Measurements from ENCODE around the gene APLP1.

APLP1 gene

DNA sequence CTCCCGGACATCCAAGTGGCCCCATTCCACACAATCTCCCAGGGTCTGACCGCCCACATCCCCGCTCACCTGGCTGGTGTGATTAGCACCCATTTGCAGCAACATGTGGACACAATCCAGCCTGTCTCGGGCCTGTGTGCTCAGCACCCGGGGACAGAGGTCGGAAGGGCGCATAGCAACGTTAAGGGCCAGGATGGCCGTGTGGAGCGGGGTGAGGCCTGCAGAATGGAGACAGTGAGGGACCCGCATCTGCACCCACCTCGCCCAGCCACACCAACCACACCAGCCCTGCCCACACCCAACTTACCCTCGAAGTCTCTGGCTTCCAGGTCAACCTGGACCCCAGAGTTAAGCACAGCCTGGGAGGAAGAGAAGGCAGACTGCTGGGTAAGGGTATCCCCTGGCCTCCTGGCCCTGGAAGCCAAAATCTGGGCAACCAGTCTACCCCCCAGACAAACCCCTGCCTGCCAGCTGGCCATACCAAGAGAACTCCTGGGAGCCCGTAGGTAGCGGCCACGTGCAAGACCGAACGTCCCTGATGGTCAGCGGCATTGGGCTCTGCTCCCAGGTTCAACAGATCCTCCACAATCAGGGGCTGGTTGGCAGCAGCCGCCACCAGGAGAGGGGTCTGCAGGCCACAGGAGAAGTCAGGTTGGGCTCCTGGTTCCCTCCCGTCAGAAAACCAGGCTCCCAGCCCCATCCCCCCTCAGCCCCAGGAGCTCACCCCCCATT, 27.7 kb downstream of the APLP1 start:
- no peaks in the 10 kb centered on the region for H3K9me3 ChIP-seq (ENCODE audit: low read depth, low read length)

DNA sequence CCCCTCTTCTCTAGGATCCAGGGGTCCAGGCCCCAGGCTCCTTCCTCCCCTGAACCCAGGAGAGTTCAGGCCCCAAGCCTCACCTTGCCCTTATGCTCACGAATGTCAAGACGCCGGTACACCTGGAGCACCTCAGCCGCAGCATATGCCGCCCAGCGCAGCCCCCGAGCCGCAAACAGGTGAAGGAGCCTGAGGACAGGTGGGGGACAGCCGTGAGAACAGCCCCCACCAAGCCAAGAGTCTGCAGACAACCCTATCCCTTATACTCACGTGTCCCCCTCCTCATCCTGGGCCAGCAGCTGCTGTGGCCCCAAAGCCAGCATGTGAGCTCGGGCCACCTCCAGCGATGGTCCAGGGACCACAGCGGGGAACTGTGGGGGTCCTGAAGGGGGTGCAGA, 28.3 kb downstream of the APLP1 start:
- DNase-seq (ENCODE audit: low read depth, low spot score): no peak
- TF ChIP-seq EZH2 (IDR thresholded peaks at IDR 0.05) (no peak), POLR2AphosphoS5 (IDR thresholded peaks at IDR 0.05; ENCODE audit: borderline replicate concordance, low read depth, low read length) (no peak), FOXP2 (optimal IDR thresholded peaks at IDR 0.05; ENCODE audit: control extremely low read depth, extremely low read length, insufficient read depth) (no peak)
- no peaks in the 10 kb centered on the region for H3K9me3 ChIP-seq (ENCODE audit: low read depth, low read length)
- no peak overlapping the region for H3K4me3 ChIP-seq
- H3K27ac ChIP-seq: no peak overlapping the region
- no peak overlapping the region for H3K9ac ChIP-seq (ENCODE audit: insufficient read length)
- peaks cover 5% of the 10 kb centered on the region; the same call in 1 of the 2 replicates for H3K36me3 ChIP-seq (ENCODE audit: insufficient read depth, low read length)

More for the DNA sequence above, 27.7 kb downstream of the APLP1 start:
- DNase-seq (ENCODE audit: low read depth, low spot score): no peak
- Histone ChIP-seq H3K36me3 (ENCODE audit: insufficient read depth, low read length) (peaks cover 5% of the 10 kb centered on the region; the same call in 1 of the 2 replicates), H3K4me3 (no peak overlapping the region), H3K27ac (no peak overlapping the region), H3K9ac (ENCODE audit: insufficient read length) (no peak overlapping the region)
- TF ChIP-seq EZH2 (IDR thresholded peaks at IDR 0.05): no peak
- no peak for TF ChIP-seq POLR2AphosphoS5 (IDR thresholded peaks at IDR 0.05; ENCODE audit: borderline replicate concordance, low read depth, low read length)
- no peak for TF ChIP-seq FOXP2 (optimal IDR thresholded peaks at IDR 0.05; ENCODE audit: control extremely low read depth, extremely low read length, insufficient read depth)

DNA sequence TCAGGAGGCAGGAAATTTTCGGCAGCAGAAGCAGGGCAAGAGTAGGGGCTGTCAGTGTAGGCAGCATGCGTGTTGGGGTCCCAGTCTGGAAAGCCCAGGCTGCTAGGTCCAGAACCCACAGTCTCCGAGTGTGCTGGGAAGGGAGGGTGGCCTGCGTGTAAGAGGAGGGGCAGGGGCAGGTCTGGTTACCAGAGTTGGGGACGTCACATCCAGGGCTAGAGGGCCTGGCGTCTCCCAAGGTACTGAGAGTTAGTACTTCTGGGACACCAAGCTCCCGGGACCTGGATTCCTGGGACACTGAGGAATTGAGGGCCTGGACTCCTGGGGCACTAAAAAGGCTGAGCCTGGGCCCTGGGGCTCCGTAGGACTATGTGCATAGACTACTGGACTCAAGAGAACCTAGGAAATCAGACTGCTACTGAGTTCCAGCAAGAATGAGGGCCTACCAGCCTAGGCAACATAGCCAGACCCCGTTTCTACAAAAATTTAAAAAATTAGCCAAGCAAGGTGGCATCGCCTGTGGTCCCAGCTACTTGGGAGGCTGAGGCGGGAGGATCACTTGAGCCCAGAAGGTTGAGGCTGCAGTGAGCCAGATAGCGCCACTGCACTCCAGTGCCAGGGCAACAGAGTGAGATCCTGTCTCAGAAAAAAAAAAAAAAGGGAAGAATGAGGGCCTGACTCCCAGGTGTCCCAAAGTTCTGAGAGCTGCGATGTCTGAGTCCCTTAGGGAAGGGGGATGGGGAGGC, 29.5 kb downstream of the APLP1 start:
- no peak for TF ChIP-seq POLR2AphosphoS5 (IDR thresholded peaks at IDR 0.05; ENCODE audit: borderline replicate concordance, low read depth, low read length)
- TF ChIP-seq EZH2 (IDR thresholded peaks at IDR 0.05): no peak
- TF ChIP-seq FOXP2 (optimal IDR thresholded peaks at IDR 0.05; ENCODE audit: control extremely low read depth, extremely low read length, insufficient read depth): no peak
- no peaks in the 10 kb centered on the region for H3K9me3 ChIP-seq (ENCODE audit: low read depth, low read length)
- DNase-seq (ENCODE audit: low read depth, low spot score): no peak
- no peak overlapping the region for H3K9ac ChIP-seq (ENCODE audit: insufficient read length)
- no peak overlapping the region for H3K4me3 ChIP-seq
- H3K36me3 ChIP-seq (ENCODE audit: insufficient read depth, low read length): peaks cover 5% of the 10 kb centered on the region; the same call in 1 of the 2 replicates
- H3K27ac ChIP-seq: no peak overlapping the region

DNA sequence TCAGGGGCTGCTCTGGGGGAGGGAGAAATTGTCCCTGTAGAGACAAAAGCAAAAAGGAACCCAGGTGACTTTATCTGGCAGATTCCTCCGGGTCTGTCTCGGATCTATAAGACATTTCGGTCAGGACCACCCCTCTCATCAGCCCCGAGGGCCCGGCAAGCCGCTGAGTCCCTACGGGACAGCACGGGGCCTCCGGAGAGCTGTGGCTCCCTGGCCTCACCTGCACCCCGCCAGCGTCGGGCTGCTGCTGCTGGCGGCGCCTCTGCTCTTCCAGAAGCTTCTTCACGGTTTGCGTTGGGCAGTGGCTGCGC, 30.1 kb downstream of the APLP1 start:
- peak overlapping the region; percentile 89 for H3K9ac ChIP-seq (ENCODE audit: insufficient read length)
- H3K36me3 ChIP-seq (ENCODE audit: insufficient read depth, low read length): peaks cover 5% of the 10 kb centered on the region; the same call in 1 of the 2 replicates
- peak overlapping the region; percentile 90 for H3K4me3 ChIP-seq
- no peak for TF ChIP-seq POLR2AphosphoS5 (IDR thresholded peaks at IDR 0.05; ENCODE audit: borderline replicate concordance, low read depth, low read length)
- TF ChIP-seq FOXP2 (optimal IDR thresholded peaks at IDR 0.05; ENCODE audit: control extremely low read depth, extremely low read length, insufficient read depth): no peak
- TF ChIP-seq EZH2 (IDR thresholded peaks at IDR 0.05): no peak
- H3K27ac ChIP-seq: no peak overlapping the region
- H3K9me3 ChIP-seq (ENCODE audit: low read depth, low read length): no peaks in the 10 kb centered on the region
- DNase-seq (ENCODE audit: low read depth, low spot score): no peak

DNA sequence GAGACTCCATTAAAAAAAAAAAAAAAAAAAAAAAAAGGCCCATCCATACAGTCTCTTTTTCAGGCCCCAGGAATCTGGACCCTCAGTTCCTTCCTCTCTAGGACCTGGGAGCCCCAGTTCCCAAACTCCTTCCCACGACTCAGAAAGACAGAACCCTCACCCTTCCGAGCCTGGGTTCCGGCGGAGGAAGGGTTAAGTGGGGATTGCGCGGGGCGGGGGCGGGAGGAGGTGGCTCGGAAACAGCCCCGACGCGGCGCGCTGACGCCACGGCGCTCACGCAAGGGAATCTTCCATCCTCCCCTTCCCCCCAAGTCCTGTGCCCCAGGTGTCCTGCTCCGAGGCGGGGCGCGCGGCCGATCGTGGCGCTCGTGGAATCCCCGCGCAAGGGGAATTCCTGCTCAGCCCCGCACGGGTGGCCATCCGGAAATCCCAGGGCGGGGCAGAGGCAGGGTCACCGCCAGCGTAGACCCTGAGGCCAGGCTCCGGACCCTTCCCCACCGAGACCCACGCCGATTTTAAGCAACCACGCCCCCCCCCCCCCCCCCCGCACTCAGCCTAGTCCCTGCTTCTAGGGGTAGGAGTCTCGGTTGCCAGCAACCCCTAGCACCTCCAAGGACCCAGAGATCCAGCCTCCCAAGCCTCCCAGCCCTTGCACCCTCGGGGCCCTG, 31.3 kb downstream of the APLP1 start:
- Histone ChIP-seq H3K9me3 (ENCODE audit: low read depth, low read length) (no peaks in the 10 kb centered on the region), H3K36me3 (ENCODE audit: insufficient read depth, low read length) (peaks cover 5% of the 10 kb centered on the region; the same call in 1 of the 2 replicates), H3K9ac (ENCODE audit: insufficient read length) (peak overlapping the region; percentile 89), H3K27ac (no peak overlapping the region), H3K4me3 (peak overlapping the region; percentile 90)
- no peak for DNase-seq (ENCODE audit: low read depth, low spot score)
- TF ChIP-seq POLR2AphosphoS5 (IDR thresholded peaks at IDR 0.05; ENCODE audit: borderline replicate concordance, low read depth, low read length): peak; percentile 78
- TF ChIP-seq EZH2 (IDR thresholded peaks at IDR 0.05): no peak

DNA sequence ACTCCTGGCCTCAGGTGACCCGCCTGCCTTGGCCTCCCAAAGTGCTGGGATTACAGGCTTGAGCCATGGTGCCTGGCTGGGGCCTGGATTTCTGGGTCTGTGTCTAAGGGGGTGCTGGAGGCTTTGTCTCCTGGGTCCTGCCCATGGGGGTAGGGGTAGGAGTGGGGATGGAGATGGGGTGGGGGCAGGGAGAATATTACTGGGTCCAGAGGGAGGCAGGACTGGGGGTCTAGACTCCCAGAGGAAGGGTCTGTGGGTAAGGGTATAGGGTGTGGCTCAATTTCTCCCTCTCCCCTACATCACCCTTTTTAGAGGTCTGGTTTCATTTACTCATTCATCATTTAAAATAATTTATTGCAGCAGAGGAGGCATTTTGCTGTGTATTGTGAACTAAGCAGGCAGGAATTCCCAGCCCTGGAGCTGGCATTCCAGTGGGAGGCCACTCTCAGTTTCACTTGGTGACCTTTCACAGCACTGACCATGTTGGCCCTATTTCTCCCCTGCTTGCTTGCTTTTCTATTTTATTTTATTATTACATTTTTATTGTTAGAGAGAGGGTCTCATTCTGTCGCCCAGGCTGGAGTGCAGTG, 32.8 kb downstream of the APLP1 start:
- H3K4me3 ChIP-seq: 0 out of 2 replicates have a peak overlapping the region, but pooled peaks have one; percentile 90
- H3K9ac ChIP-seq (ENCODE audit: insufficient read length): no peak overlapping the region
- TF ChIP-seq FOXP2 (optimal IDR thresholded peaks at IDR 0.05; ENCODE audit: control extremely low read depth, extremely low read length, insufficient read depth) (no peak), EZH2 (IDR thresholded peaks at IDR 0.05) (no peak), POLR2AphosphoS5 (IDR thresholded peaks at IDR 0.05; ENCODE audit: borderline replicate concordance, low read depth, low read length) (no peak)
- no peaks in the 10 kb centered on the region for H3K9me3 ChIP-seq (ENCODE audit: low read depth, low read length)
- peaks cover 2% of the 10 kb centered on the region; the same call in 1 of the 2 replicates for H3K36me3 ChIP-seq (ENCODE audit: insufficient read depth, low read length)
- no peak overlapping the region for H3K27ac ChIP-seq
- no peak for DNase-seq (ENCODE audit: low read depth, low spot score)

DNA sequence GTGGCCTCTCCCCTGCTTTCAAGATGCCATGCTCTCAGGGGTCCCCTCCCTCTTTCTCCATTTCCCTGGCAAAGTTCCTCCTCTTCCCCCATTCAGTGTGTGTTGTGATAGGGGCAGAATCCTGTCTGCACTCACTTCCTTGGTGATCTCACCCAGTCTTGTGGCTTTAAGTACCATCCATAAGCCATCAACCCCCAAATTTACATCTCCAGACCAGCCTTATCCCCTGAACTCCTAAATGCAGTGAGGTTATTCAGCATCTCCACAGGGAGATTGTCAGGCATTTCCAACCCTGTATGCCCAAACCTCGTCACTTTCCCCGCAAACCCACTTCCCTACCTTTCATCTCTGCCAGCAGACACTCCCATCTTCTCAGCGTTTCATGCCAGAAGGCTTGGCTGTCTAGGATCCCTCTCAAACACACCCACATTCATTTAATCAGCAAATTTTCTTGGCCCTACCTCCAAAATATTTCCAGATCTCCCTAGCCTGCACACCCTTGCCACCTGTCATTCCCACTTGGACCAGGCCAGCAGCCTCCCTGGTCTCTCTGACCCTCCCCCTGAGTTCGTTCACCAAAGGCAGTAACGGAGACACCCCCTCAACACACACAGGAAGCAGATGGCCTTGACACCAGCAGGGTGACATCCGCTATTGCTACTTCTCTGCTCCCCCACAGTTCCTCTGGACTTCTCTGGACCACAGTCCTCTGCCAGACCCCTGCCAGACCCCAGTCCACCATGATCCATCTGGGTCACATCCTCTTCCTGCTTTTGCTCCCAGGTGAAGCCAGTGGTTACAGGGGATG, 33.7 kb downstream of the APLP1 start, which contains the start of gene HCST:
TSS of gene HCST (plus strand) at position 676 of the 808 bp plus-strand sequence. CDS start at position 741, 65 bp downstream.
- no peak within 1 kb of the TSS for H3K9ac ChIP-seq (ENCODE audit: insufficient read length)
- peak within 1 kb of the TSS; percentile 59 for H3K4me3 ChIP-seq
- H3K27ac ChIP-seq: no peak within 1 kb of the TSS
- TF ChIP-seq POLR2AphosphoS5 (IDR thresholded peaks at IDR 0.05; ENCODE audit: borderline replicate concordance, low read depth, low read length): no peak
- no peak for TF ChIP-seq EZH2 (IDR thresholded peaks at IDR 0.05)
- TF ChIP-seq FOXP2 (optimal IDR thresholded peaks at IDR 0.05; ENCODE audit: control extremely low read depth, extremely low read length, insufficient read depth): no peak
- H3K36me3 ChIP-seq (ENCODE audit: insufficient read depth, low read length): no peaks in the 10 kb centered on the region; the same call in 1 of the 2 replicates
- H3K9me3 ChIP-seq (ENCODE audit: low read depth, low read length): no peaks in the 10 kb centered on the region
- DNase-seq (ENCODE audit: low read depth, low spot score): no peak

Measured in SK-N-MC (cell line).